Skeletal muscle satellite cell (primary cell): Measurements from ENCODE around the gene GNAQ.

Experiments used
- H3K27me3 ChIP-seq: 2 replicates; pipeline ENCODE4 v1.7.0; 2013; ENCODE audit warnings: low read length; ENCODE audit not compliant: control insufficient read depth, insufficient read depth
- H3K36me3 ChIP-seq: 2 replicates; pipeline ENCODE4 v1.7.0; 2013; ENCODE audit warnings: mild to moderate bottlenecking, control low read depth, low read length; ENCODE audit not compliant: insufficient read depth
- H3K4me1 ChIP-seq: 2 replicates; pipeline ENCODE4 v1.7.0; 2013; ENCODE audit warnings: low read length; ENCODE audit not compliant: control insufficient read depth, insufficient read depth
- H3K4me2 ChIP-seq: 2 replicates; pipeline ENCODE4 v1.7.0; 2013; ENCODE audit warnings: mild to moderate bottlenecking, low read length
- H3K4me3 ChIP-seq: 2 replicates; pipeline ENCODE4 v1.7.0; 2013; ENCODE audit warnings: low read length
- H3K9ac ChIP-seq: 2 replicates; pipeline ENCODE4 v1.7.0; 2013; ENCODE audit warnings: mild to moderate bottlenecking, low read depth, low read length, moderate library complexity
- H3K9me3 ChIP-seq: replicated peaks from 2 replicates; pipeline ENCODE4 v1.7.0; 2013; ENCODE audit warnings: mild to moderate bottlenecking, control low read depth, low read length

Gene GNAQ

DNA sequence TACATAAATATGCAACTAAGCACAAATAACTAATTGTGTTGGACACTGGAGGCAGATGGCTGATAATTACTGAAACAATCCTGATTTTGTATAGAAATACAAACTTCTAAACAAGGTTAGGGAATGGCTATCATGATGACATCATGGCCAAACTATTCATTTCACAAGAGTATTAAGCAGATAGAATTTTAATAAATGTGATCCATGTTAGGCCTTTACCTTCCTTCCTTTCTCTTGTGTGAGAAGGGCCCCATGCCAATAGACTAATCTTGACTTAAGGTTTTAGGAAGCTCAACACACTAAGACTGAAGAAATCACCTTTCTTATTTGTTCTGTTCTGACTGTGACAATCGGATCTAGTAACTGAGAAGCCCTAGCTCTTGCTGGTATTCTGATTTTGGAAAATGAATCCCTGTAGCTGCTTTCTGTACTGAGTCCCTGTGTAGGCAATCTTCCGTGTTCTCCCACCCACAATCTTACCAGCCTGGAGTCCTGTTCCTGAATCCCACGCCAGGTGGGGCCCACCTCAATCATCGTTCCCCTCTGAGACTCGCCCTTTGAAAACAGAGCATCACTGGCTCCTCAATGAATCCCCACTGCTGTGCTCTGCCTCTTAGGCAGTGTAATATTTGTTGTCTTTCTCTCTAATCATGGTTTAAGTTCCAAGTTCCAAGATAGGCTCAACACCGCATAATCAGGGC, 214.8 kb downstream of the GNAQ start:
- Histone ChIP-seq H3K4me2 (no peak overlapping the region), H3K27me3 (no peaks in the 10 kb centered on the region), H3K9ac (no peak overlapping the region), H3K36me3 (no peaks in the 10 kb centered on the region), H3K4me3 (no peak overlapping the region), H3K4me1 (peaks cover 49% of the 10 kb centered on the region), H3K9me3 (no peaks in the 10 kb centered on the region)

GRCh38 chr9:77815260-77815659, 216.4 kb downstream of the GNAQ start:
- no peak overlapping the region for H3K4me3 ChIP-seq

DNA sequence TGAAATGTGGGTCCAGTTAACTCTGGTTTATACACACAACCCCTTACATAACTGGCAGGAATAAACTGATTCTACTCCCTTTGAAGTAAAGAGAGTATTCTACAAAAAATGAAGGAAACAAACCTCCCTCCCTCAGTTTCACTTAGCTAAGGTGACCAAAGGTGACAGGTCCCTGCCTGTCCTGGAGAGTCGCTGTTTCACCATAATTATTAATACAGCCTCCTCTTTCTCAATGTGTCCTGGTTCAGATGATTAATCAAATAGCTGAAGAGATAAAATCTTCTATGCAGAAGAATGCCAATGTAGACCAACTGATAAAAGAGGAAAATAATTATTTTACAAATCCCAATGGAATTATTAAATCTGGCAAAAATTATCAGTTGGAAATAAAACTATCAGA, 219.8 kb downstream of the GNAQ start:
- H3K9me3 ChIP-seq = no peaks in the 10 kb centered on the region
- H3K4me2 ChIP-seq = no peak overlapping the region
- H3K9ac ChIP-seq = no peak overlapping the region
- H3K4me3 ChIP-seq = no peak overlapping the region
- H3K27me3 ChIP-seq = no peaks in the 10 kb centered on the region
- peaks cover 41% of the 10 kb centered on the region for H3K4me1 ChIP-seq
- H3K36me3 ChIP-seq = peaks cover 14% of the 10 kb centered on the region

More at GRCh38 chr9:77815260-77815659, 216.4 kb downstream of the GNAQ start:
- no peak overlapping the region for H3K9ac ChIP-seq
- H3K27me3 ChIP-seq = no peaks in the 10 kb centered on the region
- no peak overlapping the region for H3K4me2 ChIP-seq
- H3K4me1 ChIP-seq = peaks cover 35% of the 10 kb centered on the region
- no peaks in the 10 kb centered on the region for H3K9me3 ChIP-seq
- H3K36me3 ChIP-seq = peaks cover 5% of the 10 kb centered on the region

GRCh38 chr9:77810637-77811119, 220.9 kb downstream of the GNAQ start:
- no peaks in the 10 kb centered on the region for H3K9me3 ChIP-seq
- H3K36me3 ChIP-seq = peaks cover 14% of the 10 kb centered on the region

DNA sequence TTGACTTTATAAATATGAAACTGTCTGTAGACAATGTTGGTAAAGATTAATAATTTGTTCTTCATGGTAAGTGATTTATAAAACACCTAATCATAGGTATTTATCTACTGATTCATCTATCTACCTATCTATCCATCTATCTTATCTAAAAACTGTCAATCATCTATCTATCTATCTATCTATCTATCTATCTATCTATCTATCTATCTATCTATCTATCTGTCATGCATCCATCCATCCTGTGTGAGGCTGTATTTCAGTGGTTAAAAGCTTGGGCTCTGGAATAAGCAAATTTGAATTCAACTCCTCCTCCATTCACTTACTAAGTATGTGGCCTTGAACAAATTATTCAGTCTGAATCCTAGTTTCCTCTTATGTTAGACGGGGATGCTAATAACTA, 221.6 kb downstream of the GNAQ start:
- H3K9ac ChIP-seq = no peak overlapping the region
- H3K4me2 ChIP-seq = no peak overlapping the region
- H3K27me3 ChIP-seq = no peaks in the 10 kb centered on the region
- H3K4me1 ChIP-seq = peaks cover 34% of the 10 kb centered on the region
- H3K9me3 ChIP-seq = no peaks in the 10 kb centered on the region
- H3K36me3 ChIP-seq = peaks cover 14% of the 10 kb centered on the region
- H3K4me3 ChIP-seq = no peak overlapping the region

More at GRCh38 chr9:77810637-77811119, 220.9 kb downstream of the GNAQ start:
- Histone ChIP-seq H3K27me3 (no peaks in the 10 kb centered on the region), H3K4me1 (peaks cover 40% of the 10 kb centered on the region), H3K4me2 (no peak overlapping the region), H3K4me3 (no peak overlapping the region), H3K9ac (no peak overlapping the region)

- no peak overlapping the region for H3K9ac ChIP-seq
- H3K9me3 ChIP-seq = no peaks in the 10 kb centered on the region
- peaks cover 14% of the 10 kb centered on the region for H3K36me3 ChIP-seq
Measured at GRCh38 chr9:77809552-77809951, 222.1 kb downstream of the GNAQ start.

DNA sequence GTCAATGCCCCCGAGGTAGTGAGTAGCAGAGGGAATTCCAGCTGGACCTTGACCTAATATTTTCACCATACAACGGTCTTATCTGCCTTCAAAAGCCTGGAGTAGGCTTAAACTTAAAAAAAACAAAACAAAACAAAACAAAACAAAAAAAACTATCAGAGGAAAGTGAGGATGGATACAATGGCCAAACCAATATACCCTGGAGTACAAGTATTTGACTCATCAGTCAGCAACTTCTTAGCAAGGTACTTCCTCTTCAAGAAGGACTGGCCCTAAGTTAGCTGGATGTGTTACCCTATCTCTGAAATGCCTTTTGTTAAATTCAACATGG, 222.9 kb downstream of the GNAQ start:
- no peak overlapping the region for H3K4me3 ChIP-seq
- no peak overlapping the region for H3K4me2 ChIP-seq
- peaks cover 14% of the 10 kb centered on the region for H3K36me3 ChIP-seq
- H3K4me1 ChIP-seq = peaks cover 28% of the 10 kb centered on the region
- H3K9ac ChIP-seq = no peak overlapping the region
- no peaks in the 10 kb centered on the region for H3K9me3 ChIP-seq
- no peaks in the 10 kb centered on the region for H3K27me3 ChIP-seq

More at GRCh38 chr9:77809552-77809951, 222.1 kb downstream of the GNAQ start:
- H3K4me3 ChIP-seq = no peak overlapping the region
- no peak overlapping the region for H3K4me2 ChIP-seq
- peaks cover 29% of the 10 kb centered on the region for H3K4me1 ChIP-seq
- H3K27me3 ChIP-seq = no peaks in the 10 kb centered on the region

DNA sequence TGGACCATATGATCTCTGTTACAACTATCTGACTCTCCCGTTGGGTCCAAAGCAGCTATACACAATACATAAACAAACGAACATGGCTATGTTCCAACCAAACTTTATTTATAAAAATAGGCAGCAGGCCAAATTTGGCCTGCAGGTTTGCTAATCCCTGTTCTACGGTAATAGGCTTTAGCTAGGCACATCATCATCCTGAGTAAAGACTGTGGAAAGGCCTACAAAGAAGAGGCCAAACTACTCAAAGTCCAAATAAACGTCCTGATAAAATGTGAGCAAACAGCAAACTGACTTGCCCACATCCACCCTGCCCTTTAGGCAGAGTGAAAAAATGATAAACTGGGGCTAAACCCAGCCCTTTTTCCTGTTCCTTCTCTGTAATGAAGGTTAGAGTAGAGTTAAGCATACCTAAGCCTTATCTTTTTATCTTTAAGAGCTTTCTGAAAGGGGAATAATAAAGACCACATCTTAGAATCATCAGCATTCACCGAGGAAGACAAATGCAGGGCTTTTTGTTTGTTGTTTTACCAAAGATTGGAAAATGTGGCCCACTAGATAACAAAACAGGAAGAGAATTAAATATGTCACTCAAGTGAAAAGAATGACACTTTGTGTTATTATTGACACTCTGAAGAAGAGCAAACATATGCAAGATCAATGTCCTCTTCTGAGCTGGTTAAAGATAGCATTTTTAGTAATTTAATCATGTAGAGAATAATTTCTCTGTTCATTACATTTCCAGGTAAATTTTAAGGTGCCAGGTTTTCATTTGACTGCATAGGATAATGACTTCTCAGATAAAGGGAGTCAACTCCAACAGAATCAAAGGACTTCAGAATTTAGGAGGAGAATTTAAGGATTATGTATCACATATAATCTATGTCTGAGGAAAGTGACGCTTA, 223.5 kb downstream of the GNAQ start:
- Histone ChIP-seq H3K4me1 (peaks cover 28% of the 10 kb centered on the region), H3K4me3 (no peak overlapping the region), H3K4me2 (no peak overlapping the region), H3K27me3 (no peaks in the 10 kb centered on the region), H3K9me3 (no peaks in the 10 kb centered on the region), H3K36me3 (peaks cover 14% of the 10 kb centered on the region), H3K9ac (no peak overlapping the region)

GRCh38 chr9:77807281-77807683, 224.3 kb downstream of the GNAQ start:
- Histone ChIP-seq H3K9ac (no peak overlapping the region), H3K9me3 (no peaks in the 10 kb centered on the region), H3K4me1 (peaks cover 28% of the 10 kb centered on the region), H3K36me3 (peaks cover 14% of the 10 kb centered on the region), H3K4me3 (no peak overlapping the region), H3K4me2 (peak overlapping the region; percentile 7), H3K27me3 (no peaks in the 10 kb centered on the region)

DNA sequence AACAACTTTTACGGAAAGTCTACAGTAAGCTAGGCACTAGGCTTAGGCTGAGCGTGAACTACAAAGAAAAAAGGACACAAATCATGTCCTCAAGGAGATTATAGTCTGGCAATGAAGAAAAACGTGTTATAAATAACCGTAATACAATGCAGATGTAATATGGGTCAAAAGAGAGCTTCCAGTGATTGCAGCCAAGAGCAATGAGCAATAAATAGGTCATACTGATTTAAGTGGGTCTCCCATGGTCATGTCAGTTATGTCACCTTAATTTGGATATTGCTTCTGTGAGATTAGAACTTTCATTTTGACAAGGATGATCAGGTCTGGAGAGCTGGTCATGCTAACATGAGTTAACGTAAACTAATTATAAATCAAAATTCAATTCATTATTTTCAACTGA, 224.9 kb downstream of the GNAQ start:
- Histone ChIP-seq H3K36me3 (peaks cover 13% of the 10 kb centered on the region), H3K4me1 (peaks cover 28% of the 10 kb centered on the region), H3K9me3 (no peaks in the 10 kb centered on the region), H3K27me3 (no peaks in the 10 kb centered on the region), H3K4me3 (no peak overlapping the region), H3K9ac (no peak overlapping the region), H3K4me2 (peak overlapping the region; percentile 7)

DNA sequence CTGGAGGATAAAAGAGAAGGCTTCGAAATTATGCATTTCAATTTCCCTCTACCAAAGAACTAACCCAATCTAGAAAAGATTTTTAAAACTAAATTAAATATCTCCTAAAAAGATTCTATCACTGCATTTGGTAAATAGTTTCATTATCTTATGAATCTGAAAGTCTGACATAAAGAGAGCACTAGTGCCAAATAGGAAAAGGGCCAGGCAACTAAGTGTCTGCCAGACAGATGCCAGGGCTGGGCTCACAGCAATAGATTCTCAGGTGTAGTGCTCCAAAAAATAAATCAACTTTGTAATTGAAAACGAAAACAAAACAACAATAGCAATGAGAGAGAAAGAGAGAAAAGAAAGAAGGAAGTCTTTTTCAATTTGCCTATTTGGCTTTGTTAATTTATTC, 225.8 kb downstream of the GNAQ start:
- Histone ChIP-seq H3K4me2 (no peak overlapping the region), H3K4me3 (no peak overlapping the region), H3K9me3 (no peaks in the 10 kb centered on the region), H3K4me1 (peaks cover 28% of the 10 kb centered on the region), H3K27me3 (no peaks in the 10 kb centered on the region), H3K36me3 (peaks cover 9% of the 10 kb centered on the region), H3K9ac (no peak overlapping the region)
